ENCODE results near the gene MED22.

The MED22 gene

DNA sequence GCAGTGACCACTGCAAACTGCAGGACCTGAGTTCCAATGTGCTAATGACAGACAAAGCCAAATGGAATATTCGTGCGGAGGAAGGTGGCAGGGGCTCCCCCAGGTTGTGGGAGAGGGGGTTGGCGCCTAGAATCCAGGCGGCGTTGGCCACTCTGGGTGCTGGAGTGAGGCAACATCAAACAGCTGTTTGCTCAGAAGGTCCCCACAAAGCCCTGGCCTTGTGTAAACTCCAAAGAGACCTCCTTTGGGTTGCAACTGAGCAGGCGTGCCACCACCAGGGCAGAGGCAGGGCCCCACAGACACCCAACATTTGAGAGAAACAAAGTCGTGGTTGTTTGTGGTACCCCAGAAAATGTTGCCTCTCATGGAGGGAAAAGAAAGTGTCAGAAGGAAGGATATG is 42.8 kb upstream of the MED22 start:
- peaks cover 15% of the 10 kb centered on the region for H3K27me3 ChIP-seq
- no peaks in the 10 kb centered on the region for H3K9me3 ChIP-seq
- no peaks in the 10 kb centered on the region for H3K36me3 ChIP-seq
- no peak overlapping the region for H3K27ac ChIP-seq
- H3K4me3 ChIP-seq (ENCODE audit: low read depth in 1 of 2, low read length in 1 of 2): no peak overlapping the region
- TF ChIP-seq, protein P1, sequence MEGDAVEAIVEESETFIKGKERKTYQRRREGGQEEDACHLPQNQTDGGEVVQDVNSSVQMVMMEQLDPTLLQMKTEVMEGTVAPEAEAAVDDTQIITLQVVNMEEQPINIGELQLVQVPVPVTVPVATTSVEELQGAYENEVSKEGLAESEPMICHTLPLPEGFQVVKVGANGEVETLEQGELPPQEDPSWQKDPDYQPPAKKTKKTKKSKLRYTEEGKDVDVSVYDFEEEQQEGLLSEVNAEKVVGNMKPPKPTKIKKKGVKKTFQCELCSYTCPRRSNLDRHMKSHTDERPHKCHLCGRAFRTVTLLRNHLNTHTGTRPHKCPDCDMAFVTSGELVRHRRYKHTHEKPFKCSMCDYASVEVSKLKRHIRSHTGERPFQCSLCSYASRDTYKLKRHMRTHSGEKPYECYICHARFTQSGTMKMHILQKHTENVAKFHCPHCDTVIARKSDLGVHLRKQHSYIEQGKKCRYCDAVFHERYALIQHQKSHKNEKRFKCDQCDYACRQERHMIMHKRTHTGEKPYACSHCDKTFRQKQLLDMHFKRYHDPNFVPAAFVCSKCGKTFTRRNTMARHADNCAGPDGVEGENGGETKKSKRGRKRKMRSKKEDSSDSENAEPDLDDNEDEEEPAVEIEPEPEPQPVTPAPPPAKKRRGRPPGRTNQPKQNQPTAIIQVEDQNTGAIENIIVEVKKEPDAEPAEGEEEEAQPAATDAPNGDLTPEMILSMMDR (IDR thresholded peaks at IDR 0.05): no peak
- no peaks in the 10 kb centered on the region for H3K4me1 ChIP-seq (ENCODE audit: control insufficient read depth in 1 of 2, insufficient read depth in 1 of 2, low read depth in 1 of 2, low read length in 1 of 2)

DNA sequence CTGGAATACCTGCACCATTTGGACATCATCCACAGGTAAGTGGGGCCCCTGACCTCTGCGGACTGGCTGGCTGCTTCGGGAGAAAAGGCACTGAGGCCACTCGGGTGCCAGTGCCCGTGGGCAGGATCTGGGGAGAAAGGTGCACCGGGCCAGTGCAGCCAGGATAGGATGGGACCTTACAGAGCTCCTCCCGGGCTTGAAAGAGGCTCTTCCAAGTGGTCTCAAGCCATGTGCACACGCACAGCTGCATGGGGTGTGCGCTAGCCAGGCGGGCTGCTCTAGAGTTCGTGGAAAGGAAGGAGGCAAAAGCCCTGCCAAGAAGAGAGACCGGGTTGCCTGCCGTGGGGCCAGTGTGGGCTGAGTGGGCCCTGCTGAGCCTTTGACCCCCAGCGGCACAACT is 41.6 kb upstream of the MED22 start:
- no peaks in the 10 kb centered on the region for H3K4me1 ChIP-seq (ENCODE audit: control insufficient read depth in 1 of 2, insufficient read depth in 1 of 2, low read depth in 1 of 2, low read length in 1 of 2)
- H3K27me3 ChIP-seq: peaks cover 9% of the 10 kb centered on the region
- TF ChIP-seq, protein P1 (IDR thresholded peaks at IDR 0.05): no peak
- no peak overlapping the region for H3K27ac ChIP-seq
- H3K36me3 ChIP-seq: no peaks in the 10 kb centered on the region
- H3K9me3 ChIP-seq: no peaks in the 10 kb centered on the region
- H3K4me3 ChIP-seq (ENCODE audit: low read depth in 1 of 2, low read length in 1 of 2): no peak overlapping the region

DNA sequence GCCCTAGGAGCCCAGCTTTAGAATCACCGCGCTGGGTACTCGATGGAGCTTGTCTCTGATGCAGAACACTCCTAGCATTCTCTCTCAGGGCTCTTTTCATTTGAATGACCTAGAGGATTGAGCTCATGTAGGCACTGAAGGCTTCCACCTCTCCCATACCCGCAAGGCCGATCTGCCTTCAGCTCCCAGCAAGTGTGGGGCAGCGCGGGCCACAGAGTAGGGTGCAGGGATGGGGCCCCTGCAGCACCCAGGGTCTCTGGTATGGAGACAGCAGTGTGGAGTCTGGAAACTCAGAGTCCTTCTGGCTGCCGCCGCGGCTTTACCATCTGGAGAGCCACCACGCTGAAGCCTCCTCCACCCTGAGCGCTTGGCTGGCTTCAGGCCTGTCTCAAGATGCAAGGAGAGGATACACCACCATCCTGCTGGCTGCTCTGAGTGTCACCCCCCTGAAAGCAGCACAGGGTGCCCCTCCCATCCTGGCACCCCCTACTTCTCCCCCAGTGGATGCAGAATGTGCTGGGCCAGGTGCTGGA is 41.2 kb upstream of the MED22 start:
- H3K4me1 ChIP-seq (ENCODE audit: control insufficient read depth in 1 of 2, insufficient read depth in 1 of 2, low read depth in 1 of 2, low read length in 1 of 2): no peaks in the 10 kb centered on the region
- no peak overlapping the region for H3K4me3 ChIP-seq (ENCODE audit: low read depth in 1 of 2, low read length in 1 of 2)
- H3K36me3 ChIP-seq: no peaks in the 10 kb centered on the region
- no peaks in the 10 kb centered on the region for H3K9me3 ChIP-seq
- TF ChIP-seq, protein P1 (IDR thresholded peaks at IDR 0.05): no peak
- peaks cover 5% of the 10 kb centered on the region for H3K27me3 ChIP-seq
- no peak overlapping the region for H3K27ac ChIP-seq

DNA sequence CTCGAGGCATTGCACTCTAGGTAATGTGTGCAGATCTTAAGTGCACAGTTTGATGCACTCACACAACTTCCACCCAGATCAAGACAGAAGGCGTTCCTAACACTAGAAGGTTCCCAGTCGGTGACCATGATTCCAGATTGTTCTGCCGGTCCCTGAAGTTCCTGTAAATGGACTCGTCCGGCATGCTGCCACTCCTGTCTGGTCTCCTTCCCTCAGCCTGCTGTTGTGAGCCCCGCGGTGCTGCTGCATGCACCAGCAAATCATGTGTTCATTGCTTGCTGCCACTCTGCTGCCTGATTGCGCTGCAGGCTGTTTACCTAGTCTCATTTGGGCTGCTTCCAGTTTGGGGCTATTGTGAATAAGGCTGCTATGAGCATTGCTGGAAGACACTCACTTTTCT is 39.7 kb upstream of the MED22 start:
- TF ChIP-seq, protein P1 (IDR thresholded peaks at IDR 0.05): no peak
- no peaks in the 10 kb centered on the region for H3K27me3 ChIP-seq
- H3K27ac ChIP-seq: no peak overlapping the region
- no peaks in the 10 kb centered on the region for H3K9me3 ChIP-seq
- no peak overlapping the region for H3K4me3 ChIP-seq (ENCODE audit: low read depth in 1 of 2, low read length in 1 of 2)
- no peaks in the 10 kb centered on the region for H3K36me3 ChIP-seq
- H3K4me1 ChIP-seq (ENCODE audit: control insufficient read depth in 1 of 2, insufficient read depth in 1 of 2, low read depth in 1 of 2, low read length in 1 of 2): no peaks in the 10 kb centered on the region

DNA sequence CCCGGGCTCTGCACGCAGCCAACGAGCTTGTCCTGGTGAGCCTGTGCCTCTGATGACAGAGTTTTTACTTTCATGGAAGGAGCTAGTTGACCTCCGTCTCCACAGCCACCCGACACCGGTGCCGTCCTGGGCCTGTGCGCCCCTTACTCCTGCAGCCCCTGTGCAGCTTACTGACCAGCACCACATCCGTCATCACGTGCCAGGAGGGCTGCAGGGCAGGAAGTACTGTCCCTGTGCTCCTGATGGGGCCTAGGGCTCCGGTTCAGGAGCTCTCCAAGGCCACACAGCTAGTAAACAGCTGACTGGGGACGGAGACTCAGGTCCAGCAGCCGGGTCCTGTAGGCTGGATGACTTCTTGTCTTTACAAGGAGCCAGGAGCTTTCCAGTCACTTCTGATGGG is 38.4 kb upstream of the MED22 start:
- H3K27ac ChIP-seq: no peak overlapping the region
- H3K4me3 ChIP-seq (ENCODE audit: low read depth in 1 of 2, low read length in 1 of 2): no peak overlapping the region
- H3K27me3 ChIP-seq: no peaks in the 10 kb centered on the region
- H3K36me3 ChIP-seq: no peaks in the 10 kb centered on the region
- TF ChIP-seq, protein P1 (IDR thresholded peaks at IDR 0.05): no peak
- H3K9me3 ChIP-seq: no peaks in the 10 kb centered on the region
- no peaks in the 10 kb centered on the region for H3K4me1 ChIP-seq (ENCODE audit: control insufficient read depth in 1 of 2, insufficient read depth in 1 of 2, low read depth in 1 of 2, low read length in 1 of 2)

DNA sequence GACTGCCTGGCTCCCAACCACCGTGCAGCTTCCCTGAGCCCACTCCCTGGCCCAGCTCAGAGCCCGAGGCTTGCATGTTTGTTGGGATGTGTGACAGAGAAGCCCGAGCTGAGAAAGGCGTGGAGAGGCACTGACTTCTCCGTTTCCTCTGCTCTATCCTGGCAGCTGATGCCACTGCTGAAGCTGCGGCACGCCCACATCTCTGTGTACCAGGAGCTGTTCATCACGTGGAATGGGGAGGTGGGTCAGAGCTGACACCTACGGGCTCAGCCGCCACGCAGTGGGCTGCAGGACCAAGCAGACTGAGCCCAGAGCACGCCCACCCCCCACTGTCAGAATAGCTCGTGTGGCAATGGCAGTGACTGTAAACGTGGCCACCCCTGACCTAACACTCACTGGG is 37.5 kb upstream of the MED22 start:
- Histone ChIP-seq H3K9me3 (no peaks in the 10 kb centered on the region), H3K27me3 (no peaks in the 10 kb centered on the region), H3K4me3 (ENCODE audit: low read depth in 1 of 2, low read length in 1 of 2) (no peak overlapping the region), H3K36me3 (no peaks in the 10 kb centered on the region), H3K4me1 (ENCODE audit: control insufficient read depth in 1 of 2, insufficient read depth in 1 of 2, low read depth in 1 of 2, low read length in 1 of 2) (no peaks in the 10 kb centered on the region), H3K27ac (no peak overlapping the region)
- TF ChIP-seq, protein P1 (IDR thresholded peaks at IDR 0.05): no peak
